GM12801 (cell line): ENCODE results near the gene MRPL28.

Source experiments
- CTCF ChIP-seq: IDR thresholded peaks from one replicate; pipeline ENCODE4 v1.5.1; 2011; ENCODE audit warnings: control low read depth; ENCODE audit not compliant: insufficient read length; ENCODE audit errors: extremely low read depth

MRPL28 gene

DNA sequence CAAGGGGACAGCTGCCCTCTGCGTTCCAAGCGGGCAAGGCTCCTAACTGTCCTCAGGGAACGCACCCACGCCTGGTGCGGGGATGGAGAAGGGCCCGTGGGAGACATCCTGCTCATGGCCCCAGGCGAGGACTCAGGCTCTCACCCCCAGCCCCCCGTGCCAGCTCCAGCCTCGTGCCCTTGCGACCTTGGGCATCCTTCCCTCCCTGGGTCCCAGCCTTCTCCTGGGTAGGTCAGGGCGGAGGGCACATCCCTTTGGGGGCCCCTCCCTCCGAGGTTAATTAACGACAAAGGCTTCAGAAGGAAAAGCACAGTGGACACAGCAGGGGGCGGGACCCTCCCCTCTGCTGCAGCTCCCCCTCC is 8.5 kb upstream of the MRPL28 start:
- TF ChIP-seq CTCF: no peak

- no peak for TF ChIP-seq CTCF
These were observed 7.1 kb upstream of the MRPL28 start for GRCh38 chr16:377419-377951.

GRCh38 chr16:376817-377418 is 6.6 kb upstream of the MRPL28 start:
- TF ChIP-seq CTCF: no peak

DNA sequence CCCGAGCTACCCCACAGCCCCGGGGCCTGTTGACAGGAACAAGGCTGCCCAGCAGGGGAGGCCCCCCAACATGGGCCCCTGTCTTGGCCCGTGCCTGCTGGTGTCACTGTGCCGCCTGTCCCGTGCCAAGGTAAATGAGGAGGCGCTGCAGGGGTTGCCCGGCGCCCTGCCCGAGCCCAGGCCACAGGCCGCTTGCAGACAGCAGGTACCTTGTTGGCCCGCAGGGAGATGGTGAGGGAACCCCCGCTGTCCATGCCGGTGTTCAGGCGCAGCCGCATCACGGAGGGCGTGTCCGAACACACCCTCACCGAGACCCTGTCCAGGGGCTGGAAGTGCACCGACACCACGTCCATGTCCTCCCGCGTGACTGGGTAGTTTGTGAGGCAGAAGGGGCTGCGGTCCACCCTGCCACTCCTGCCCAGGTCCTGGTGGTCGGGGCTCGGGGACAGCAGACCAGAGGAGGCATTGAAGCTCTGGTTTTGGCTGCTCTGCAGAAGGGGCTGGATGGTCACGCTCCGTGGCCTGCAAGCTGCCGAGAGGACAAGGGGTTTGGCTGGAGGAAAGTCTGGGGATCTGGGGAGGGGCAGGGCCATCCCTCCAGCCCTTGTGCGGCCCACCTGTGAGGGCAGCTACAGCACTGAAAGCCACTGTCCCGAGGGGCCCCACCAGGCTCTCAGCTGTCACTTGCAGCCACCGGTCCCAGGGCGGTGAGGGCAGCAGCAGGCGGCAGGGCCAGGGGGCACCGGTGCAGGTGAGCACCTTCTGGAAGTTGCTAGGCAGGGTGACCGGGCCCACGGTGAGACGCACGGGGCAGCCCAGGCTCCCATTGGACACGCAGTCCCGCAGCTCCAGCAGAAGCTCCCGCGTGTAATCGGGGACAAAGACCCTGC is 5.8 kb upstream of the MRPL28 start:
- TF ChIP-seq CTCF: no peak

- no peak for TF ChIP-seq CTCF
These were observed 4.9 kb upstream of the MRPL28 start for GRCh38 chr16:375212-375611.

- TF ChIP-seq CTCF: no peak
These were observed 4.2 kb upstream of the MRPL28 start for GRCh38 chr16:374616-374926.

- TF ChIP-seq CTCF: no peak
These were observed 3.7 kb upstream of the MRPL28 start for GRCh38 chr16:373848-374615.
